Measurements from ENCODE around the gene ENTPD6.

- TF ChIP-seq, protein P1, sequence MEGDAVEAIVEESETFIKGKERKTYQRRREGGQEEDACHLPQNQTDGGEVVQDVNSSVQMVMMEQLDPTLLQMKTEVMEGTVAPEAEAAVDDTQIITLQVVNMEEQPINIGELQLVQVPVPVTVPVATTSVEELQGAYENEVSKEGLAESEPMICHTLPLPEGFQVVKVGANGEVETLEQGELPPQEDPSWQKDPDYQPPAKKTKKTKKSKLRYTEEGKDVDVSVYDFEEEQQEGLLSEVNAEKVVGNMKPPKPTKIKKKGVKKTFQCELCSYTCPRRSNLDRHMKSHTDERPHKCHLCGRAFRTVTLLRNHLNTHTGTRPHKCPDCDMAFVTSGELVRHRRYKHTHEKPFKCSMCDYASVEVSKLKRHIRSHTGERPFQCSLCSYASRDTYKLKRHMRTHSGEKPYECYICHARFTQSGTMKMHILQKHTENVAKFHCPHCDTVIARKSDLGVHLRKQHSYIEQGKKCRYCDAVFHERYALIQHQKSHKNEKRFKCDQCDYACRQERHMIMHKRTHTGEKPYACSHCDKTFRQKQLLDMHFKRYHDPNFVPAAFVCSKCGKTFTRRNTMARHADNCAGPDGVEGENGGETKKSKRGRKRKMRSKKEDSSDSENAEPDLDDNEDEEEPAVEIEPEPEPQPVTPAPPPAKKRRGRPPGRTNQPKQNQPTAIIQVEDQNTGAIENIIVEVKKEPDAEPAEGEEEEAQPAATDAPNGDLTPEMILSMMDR (IDR thresholded peaks at IDR 0.05): no peak
- TF ChIP-seq EZH2 (IDR thresholded peaks at IDR 0.05; ENCODE audit: borderline replicate concordance, insufficient read depth, low read depth, low read length, poor library complexity, severe bottlenecking): no peak
Measured at GRCh38 chr20:25197870-25198190, 2.3 kb downstream of the ENTPD6 start.

Measured in B cell (primary cell).